ENCODE results near the gene SLC48A1.

SLC48A1 gene

DNA sequence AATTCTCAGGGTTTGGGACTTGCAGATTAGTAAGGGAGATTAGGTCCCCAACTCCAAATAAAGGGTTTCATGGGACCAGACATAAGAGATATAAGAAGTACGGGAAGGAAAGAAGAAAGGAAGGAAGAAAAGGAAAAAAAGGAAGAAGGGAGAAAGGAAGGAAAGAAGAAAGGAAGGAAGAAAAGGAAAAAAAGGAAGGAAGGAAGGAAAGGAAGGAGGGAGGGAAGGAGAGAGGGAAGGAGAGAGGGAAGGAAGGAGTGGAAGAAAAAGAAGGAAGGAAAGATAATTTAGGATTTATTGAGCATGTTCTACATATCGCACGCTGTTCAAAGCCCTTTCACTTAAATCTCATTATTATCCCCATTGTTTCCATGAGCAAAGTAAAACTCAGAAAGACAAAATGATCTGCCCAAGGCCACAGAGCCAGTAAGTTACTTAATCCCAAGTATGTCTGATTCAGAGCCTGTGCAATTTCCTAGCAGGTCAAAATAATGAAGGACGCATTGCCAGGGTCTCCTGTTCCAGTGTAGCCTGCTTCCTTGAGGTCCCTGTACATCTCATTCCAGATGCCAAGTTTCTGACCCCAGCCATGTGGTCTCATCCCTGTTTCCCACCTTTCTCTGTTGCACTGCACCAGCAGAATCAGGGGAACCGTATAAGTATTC, 50.5 kb downstream of the SLC48A1 start:
- H3K79me1 ChIP-seq (ENCODE audit: low read depth, low read length) = peaks cover 4% of the 10 kb centered on the region

DNA sequence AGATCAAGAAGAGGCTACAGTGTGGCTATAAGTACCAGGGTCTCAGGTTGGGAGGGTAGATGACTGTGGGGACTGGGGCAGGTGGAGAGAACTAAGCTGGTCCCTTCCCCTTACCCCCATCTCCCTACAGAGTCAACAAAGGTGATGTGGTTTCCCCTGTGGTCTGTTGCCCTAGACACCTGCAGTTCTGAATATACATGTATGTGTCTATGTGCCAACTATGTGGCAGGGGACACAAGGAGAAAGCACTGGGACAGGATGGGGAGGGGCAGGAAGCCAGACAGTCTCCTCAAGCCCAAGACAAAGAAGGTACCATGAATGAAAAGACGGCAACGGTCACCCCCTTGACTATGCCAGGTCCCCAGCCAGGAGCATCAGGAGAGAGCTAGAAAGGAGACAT, 51.2 kb downstream of the SLC48A1 start:
- H3K4me3 ChIP-seq (ENCODE audit: low read length in 2 of 2) = no peak overlapping the region
- no peak overlapping the region for H2AK5ac ChIP-seq (ENCODE audit: low read depth, low read length)
- H3K9ac ChIP-seq (ENCODE audit: low read depth, low read length, poor library complexity) = no peak overlapping the region
- H2BK12ac ChIP-seq (ENCODE audit: low read length) = no peak overlapping the region
- H3K23ac ChIP-seq (ENCODE audit: low read depth, low read length, poor library complexity) = no peak overlapping the region
- peaks cover 32% of the 10 kb centered on the region in 2 donors for H3K4me1 ChIP-seq (ENCODE audit: control insufficient read depth in 2 of 2, insufficient read depth in 1 of 2, low read depth in 1 of 2, low read length in 2 of 2)
- no peak overlapping the region for H2BK120ac ChIP-seq (ENCODE audit: low read depth, low read length)
- H3K4me2 ChIP-seq (ENCODE audit: insufficient read depth, low read length, poor library complexity, severe bottlenecking) = no peak overlapping the region
- no peaks in the 10 kb centered on the region for H3K9me3 ChIP-seq (replicated peaks in 1 of 2; ENCODE audit: control insufficient read depth in 2 of 2, insufficient read depth in 1 of 2, low read depth in 1 of 2, low read length in 2 of 2)
- H2BK15ac ChIP-seq (ENCODE audit: low read length) = no peak overlapping the region
- H3K27me3 ChIP-seq (ENCODE audit: control insufficient read depth in 3 of 3, insufficient read depth in 3 of 3, low read depth in 1 of 3, low read length in 3 of 3) = no peaks in the 10 kb centered on the region
- WGBS, 2 donors (ENCODE audit: extremely low coverage in 2 of 2, insufficient read length in 2 of 2, insufficient replicate concordance in 1 of 2) = no CpG with 5 or more reads among the region's 2 CpGs
- H3K4ac ChIP-seq (ENCODE audit: low read length) = no peak overlapping the region
- no peak overlapping the region for H2BK5ac ChIP-seq (ENCODE audit: low read length)
- H4K8ac ChIP-seq (ENCODE audit: low read depth, low read length) = no peak overlapping the region
- no peak overlapping the region for H3K18ac ChIP-seq (ENCODE audit: low read length)
- H3K79me1 ChIP-seq (ENCODE audit: low read depth, low read length) = peaks cover 4% of the 10 kb centered on the region
- H2AFZ ChIP-seq (ENCODE audit: low read length) = no peak overlapping the region
- H3K27ac ChIP-seq (replicated peaks; ENCODE audit: low read length) = no peak overlapping the region
- no peak overlapping the region for H4K91ac ChIP-seq (ENCODE audit: low read depth, low read length, poor library complexity)
- H3K36me3 ChIP-seq (replicated peaks in 1 of 2; ENCODE audit: control insufficient read depth in 2 of 2, insufficient read depth in 2 of 2, low read length in 2 of 2) = no peaks in the 10 kb centered on the region
- no peak overlapping the region for H3K14ac ChIP-seq (ENCODE audit: low read length)
- no peak for DNase-seq (ENCODE audit: low spot score)

More for the DNA sequence above, 50.5 kb downstream of the SLC48A1 start:
- H3K4ac ChIP-seq (ENCODE audit: low read length) = no peak overlapping the region
- no peak overlapping the region for H3K14ac ChIP-seq (ENCODE audit: low read length)
- H3K27ac ChIP-seq (replicated peaks; ENCODE audit: low read length) = no peak overlapping the region
- H4K91ac ChIP-seq (ENCODE audit: low read depth, low read length, poor library complexity) = no peak overlapping the region
- H2AFZ ChIP-seq (ENCODE audit: low read length) = no peak overlapping the region
- DNase-seq (ENCODE audit: low spot score) = no peak
- no peak overlapping the region for H3K23ac ChIP-seq (ENCODE audit: low read depth, low read length, poor library complexity)
- peaks cover 29 to 32% of the 10 kb centered on the region in 2 donors for H3K4me1 ChIP-seq (ENCODE audit: control insufficient read depth in 2 of 2, insufficient read depth in 1 of 2, low read depth in 1 of 2, low read length in 2 of 2)
- H2BK12ac ChIP-seq (ENCODE audit: low read length) = no peak overlapping the region
- H2BK15ac ChIP-seq (ENCODE audit: low read length) = no peak overlapping the region
- 100% methylated on average over 1 of the region's 5 CpGs; no CpG with 5 or more reads in 1 of the 2 donors for WGBS, 2 donors (ENCODE audit: extremely low coverage in 2 of 2, insufficient read length in 2 of 2, insufficient replicate concordance in 1 of 2)
- H3K4me3 ChIP-seq (ENCODE audit: low read length in 2 of 2) = no peak overlapping the region
- no peaks in the 10 kb centered on the region for H3K36me3 ChIP-seq (replicated peaks in 1 of 2; ENCODE audit: control insufficient read depth in 2 of 2, insufficient read depth in 2 of 2, low read length in 2 of 2)
- H3K18ac ChIP-seq (ENCODE audit: low read length) = no peak overlapping the region
- H3K9me3 ChIP-seq (replicated peaks in 1 of 2; ENCODE audit: control insufficient read depth in 2 of 2, insufficient read depth in 1 of 2, low read depth in 1 of 2, low read length in 2 of 2) = no peaks in the 10 kb centered on the region
- no peak overlapping the region for H2BK120ac ChIP-seq (ENCODE audit: low read depth, low read length)
- H3K4me2 ChIP-seq (ENCODE audit: insufficient read depth, low read length, poor library complexity, severe bottlenecking) = no peak overlapping the region
- H3K9ac ChIP-seq (ENCODE audit: low read depth, low read length, poor library complexity) = no peak overlapping the region
- H3K27me3 ChIP-seq (ENCODE audit: control insufficient read depth in 3 of 3, insufficient read depth in 3 of 3, low read depth in 1 of 3, low read length in 3 of 3) = no peaks in the 10 kb centered on the region
- H2AK5ac ChIP-seq (ENCODE audit: low read depth, low read length) = no peak overlapping the region
- H4K8ac ChIP-seq (ENCODE audit: low read depth, low read length) = no peak overlapping the region
- no peak overlapping the region for H2BK5ac ChIP-seq (ENCODE audit: low read length)

DNA sequence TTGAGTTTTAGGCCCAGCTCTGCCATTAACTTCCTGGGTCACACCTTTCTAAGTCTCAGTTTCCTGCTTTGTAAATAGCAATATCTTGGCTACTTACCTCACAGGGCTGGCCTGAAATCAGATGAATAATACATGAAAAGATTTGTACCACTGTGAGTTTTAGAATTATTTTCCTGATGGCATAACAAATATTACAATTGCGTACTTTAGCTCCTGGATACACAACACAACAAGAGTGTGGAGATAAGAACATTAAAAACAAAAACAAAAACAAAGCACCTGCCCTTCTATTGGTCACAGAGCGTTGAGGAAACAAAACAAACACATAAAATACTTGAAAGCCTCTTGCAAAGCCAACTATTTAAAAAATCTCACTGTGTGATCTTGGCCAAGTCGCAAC, 51.6 kb downstream of the SLC48A1 start:
- Histone ChIP-seq H2BK120ac (ENCODE audit: low read depth, low read length) (no peak overlapping the region), H3K23ac (ENCODE audit: low read depth, low read length, poor library complexity) (no peak overlapping the region), H2AFZ (ENCODE audit: low read length) (no peak overlapping the region), H3K14ac (ENCODE audit: low read length) (no peak overlapping the region), H3K4me1 (ENCODE audit: control insufficient read depth in 2 of 2, insufficient read depth in 1 of 2, low read depth in 1 of 2, low read length in 2 of 2) (peaks cover 33 to 36% of the 10 kb centered on the region in 2 donors), H2BK5ac (ENCODE audit: low read length) (no peak overlapping the region), H4K8ac (ENCODE audit: low read depth, low read length) (no peak overlapping the region), H3K9ac (ENCODE audit: low read depth, low read length, poor library complexity) (no peak overlapping the region), H2BK12ac (ENCODE audit: low read length) (no peak overlapping the region), H3K4me2 (ENCODE audit: insufficient read depth, low read length, poor library complexity, severe bottlenecking) (no peak overlapping the region), H3K9me3 (replicated peaks in 1 of 2; ENCODE audit: control insufficient read depth in 2 of 2, insufficient read depth in 1 of 2, low read depth in 1 of 2, low read length in 2 of 2) (no peaks in the 10 kb centered on the region), H4K91ac (ENCODE audit: low read depth, low read length, poor library complexity) (no peak overlapping the region), H3K18ac (ENCODE audit: low read length) (no peak overlapping the region), H3K79me1 (ENCODE audit: low read depth, low read length) (peaks cover 4% of the 10 kb centered on the region), H3K36me3 (replicated peaks in 1 of 2; ENCODE audit: control insufficient read depth in 2 of 2, insufficient read depth in 2 of 2, low read length in 2 of 2) (no peaks in the 10 kb centered on the region), H3K4ac (ENCODE audit: low read length) (no peak overlapping the region), H2AK5ac (ENCODE audit: low read depth, low read length) (no peak overlapping the region), H2BK15ac (ENCODE audit: low read length) (no peak overlapping the region), H3K4me3 (ENCODE audit: low read length in 2 of 2) (no peak overlapping the region), H3K27me3 (ENCODE audit: control insufficient read depth in 3 of 3, insufficient read depth in 3 of 3, low read depth in 1 of 3, low read length in 3 of 3) (no peaks in the 10 kb centered on the region), H3K27ac (replicated peaks; ENCODE audit: low read length) (no peak overlapping the region)
- no CpG with 5 or more reads among the region's 3 CpGs for WGBS, 2 donors (ENCODE audit: extremely low coverage in 2 of 2, insufficient read length in 2 of 2, insufficient replicate concordance in 1 of 2)
- no peak for DNase-seq (ENCODE audit: low spot score)

DNA sequence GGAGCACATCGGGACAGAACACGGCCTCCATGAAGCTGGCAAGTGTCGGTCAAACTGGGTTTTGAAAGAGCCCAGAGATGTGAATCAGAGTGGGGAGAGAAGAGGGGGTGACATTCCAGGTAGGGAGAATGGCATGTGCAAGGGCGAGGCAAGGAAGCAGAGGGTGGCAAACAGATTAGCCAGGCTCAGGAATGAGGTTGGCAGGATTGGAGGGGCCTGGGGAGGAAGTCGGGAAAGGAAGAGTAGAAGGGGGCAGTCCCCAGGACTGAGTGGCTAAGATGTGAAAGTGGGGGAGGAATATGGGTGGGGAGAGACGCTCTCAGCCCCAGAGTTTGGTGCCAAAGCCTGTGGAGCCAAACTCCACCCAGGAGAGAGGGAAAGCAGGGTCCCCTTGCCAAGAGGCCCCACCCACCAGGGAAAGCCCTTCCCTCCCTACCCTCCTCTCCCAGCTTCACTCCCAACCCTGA, 52.2 kb downstream of the SLC48A1 start:
- WGBS, 2 donors (ENCODE audit: extremely low coverage in 2 of 2, insufficient read length in 2 of 2, insufficient replicate concordance in 1 of 2) = no CpG with 5 or more reads among the region's 6 CpGs
- H2BK120ac ChIP-seq (ENCODE audit: low read depth, low read length) = no peak overlapping the region

More for the DNA sequence above, 52.2 kb downstream of the SLC48A1 start:
- Histone ChIP-seq H3K27me3 (ENCODE audit: control insufficient read depth in 3 of 3, insufficient read depth in 3 of 3, low read depth in 1 of 3, low read length in 3 of 3) (no peaks in the 10 kb centered on the region), H2BK12ac (ENCODE audit: low read length) (peak overlapping the region; percentile 11), H3K4ac (ENCODE audit: low read length) (no peak overlapping the region), H3K14ac (ENCODE audit: low read length) (no peak overlapping the region), H3K18ac (ENCODE audit: low read length) (peak overlapping the region; percentile 17), H3K4me2 (ENCODE audit: insufficient read depth, low read length, poor library complexity, severe bottlenecking) (no peak overlapping the region), H3K23ac (ENCODE audit: low read depth, low read length, poor library complexity) (no peak overlapping the region), H3K4me1 (ENCODE audit: control insufficient read depth in 2 of 2, insufficient read depth in 1 of 2, low read depth in 1 of 2, low read length in 2 of 2) (peaks cover 31 to 36% of the 10 kb centered on the region in 2 donors), H3K27ac (replicated peaks; ENCODE audit: low read length) (no peak overlapping the region), H2BK15ac (ENCODE audit: low read length) (no peak overlapping the region), H3K9ac (ENCODE audit: low read depth, low read length, poor library complexity) (no peak overlapping the region), H2AFZ (ENCODE audit: low read length) (no peak overlapping the region), H2AK5ac (ENCODE audit: low read depth, low read length) (peak overlapping the region; percentile 20), H3K36me3 (replicated peaks in 1 of 2; ENCODE audit: control insufficient read depth in 2 of 2, insufficient read depth in 2 of 2, low read length in 2 of 2) (no peaks in the 10 kb centered on the region), H4K8ac (ENCODE audit: low read depth, low read length) (no peak overlapping the region), H3K4me3 (ENCODE audit: low read length in 2 of 2) (no peak overlapping the region), H2BK5ac (ENCODE audit: low read length) (no peak overlapping the region), H3K79me1 (ENCODE audit: low read depth, low read length) (peaks cover under 1% of the 10 kb centered on the region), H4K91ac (ENCODE audit: low read depth, low read length, poor library complexity) (no peak overlapping the region), H3K9me3 (replicated peaks in 1 of 2; ENCODE audit: control insufficient read depth in 2 of 2, insufficient read depth in 1 of 2, low read depth in 1 of 2, low read length in 2 of 2) (no peaks in the 10 kb centered on the region)
- DNase-seq (ENCODE audit: low spot score) = no peak

All from neuronal stem cell (in vitro differentiated cells).